Measurements from ENCODE around the gene PIAS4. TPM values are rescaled to one million over a fixed set of nuclear protein-coding genes. Genes with fewer than 3 reads are reported as not detected.
A peak's percentile ranks its signal among the peaks of the same experiment; 100 is the strongest.

Gene PIAS4
- total RNA-seq, 2 experiments from 2014 or later = 33.3 to 40.4 TPM

- Mint-ChIP-seq H3K4me3 (no peak overlapping the region), H3K4me1 (peaks cover 14% of the 10 kb centered on the region), H3K27me3 (no peaks in the 10 kb centered on the region), H3K9me3 (no peaks in the 10 kb centered on the region), H3K36me3 (ENCODE audit: low read depth) (peaks cover 20% of the 10 kb centered on the region), H3K27ac (no peak overlapping the region)
- POLR2A ChIA-PET = no interaction called here
- CTCF ChIA-PET = no interaction called here
- DNase-seq = no peak
Measured at GRCh38 chr19:4046946-4047683, 39.6 kb downstream of the PIAS4 start.

GRCh38 chr19:4049432-4049831 lies 41.9 kb downstream of the PIAS4 start:
- POLR2A ChIA-PET = no interaction called here

GRCh38 chr19:4051175-4052101 lies 43.9 kb downstream of the PIAS4 start:
- ChIA-PET CTCF (no interaction called here), POLR2A (no interaction called here)
- Mint-ChIP-seq H3K4me3 (no peak overlapping the region), H3K4me1 (peaks cover 28% of the 10 kb centered on the region), H3K27me3 (no peaks in the 10 kb centered on the region), H3K9me3 (no peaks in the 10 kb centered on the region), H3K27ac (peak overlapping the region; percentile 43), H3K36me3 (ENCODE audit: low read depth) (peaks cover 45% of the 10 kb centered on the region)
- DNase-seq = no peak

More at GRCh38 chr19:4049432-4049831, 41.9 kb downstream of the PIAS4 start:
- Mint-ChIP-seq H3K27me3 (no peaks in the 10 kb centered on the region), H3K36me3 (ENCODE audit: low read depth) (peaks cover 34% of the 10 kb centered on the region), H3K9me3 (no peaks in the 10 kb centered on the region), H3K4me1 (peaks cover 24% of the 10 kb centered on the region), H3K27ac (peak overlapping the region; percentile 69), H3K4me3 (no peak overlapping the region)
- CTCF ChIA-PET = interaction anchor here (0.7 kb wide), 1 partner anchor 9 kb away, joined by 3 read pairs; no protein-coding TSS in a partner anchor
- no peak for DNase-seq

GRCh38 chr19:4052114-4052992 lies 44.8 kb downstream of the PIAS4 start:
- H3K27ac Mint-ChIP-seq = no peak overlapping the region
- DNase-seq = no peak
- POLR2A ChIA-PET = no interaction called here
- H3K9me3 Mint-ChIP-seq = no peaks in the 10 kb centered on the region
- no peaks in the 10 kb centered on the region for H3K27me3 Mint-ChIP-seq
- H3K36me3 Mint-ChIP-seq (ENCODE audit: low read depth) = peaks cover 48% of the 10 kb centered on the region
- no peak overlapping the region for H3K4me3 Mint-ChIP-seq
- peaks cover 27% of the 10 kb centered on the region for H3K4me1 Mint-ChIP-seq
- CTCF ChIA-PET = no interaction called here

- CTCF ChIA-PET = no interaction called here
- H3K4me3 Mint-ChIP-seq = no peak overlapping the region
- no peak overlapping the region for H3K27ac Mint-ChIP-seq
- no peaks in the 10 kb centered on the region for H3K9me3 Mint-ChIP-seq
- H3K27me3 Mint-ChIP-seq = no peaks in the 10 kb centered on the region
- peaks cover 30% of the 10 kb centered on the region for H3K4me1 Mint-ChIP-seq
- POLR2A ChIA-PET = no interaction called here
- H3K36me3 Mint-ChIP-seq (ENCODE audit: low read depth) = peaks cover 52% of the 10 kb centered on the region
- DNase-seq = no peak
Measured at GRCh38 chr19:4052993-4053422, 45.5 kb downstream of the PIAS4 start.

- Mint-ChIP-seq H3K27ac (no peak overlapping the region), H3K9me3 (no peaks in the 10 kb centered on the region), H3K36me3 (ENCODE audit: low read depth) (peaks cover 52% of the 10 kb centered on the region), H3K27me3 (no peaks in the 10 kb centered on the region), H3K4me1 (peaks cover 30% of the 10 kb centered on the region), H3K4me3 (no peak overlapping the region)
- no peak for DNase-seq
- ChIA-PET CTCF (no interaction called here), POLR2A (no interaction called here)
Measured at GRCh38 chr19:4053423-4054324, 46.1 kb downstream of the PIAS4 start.

- ChIA-PET CTCF (no interaction called here), POLR2A (no interaction called here)
- no peak overlapping the region for H3K4me3 Mint-ChIP-seq
- no peaks in the 10 kb centered on the region for H3K9me3 Mint-ChIP-seq
- peaks cover 50% of the 10 kb centered on the region for H3K36me3 Mint-ChIP-seq (ENCODE audit: low read depth)
- H3K27me3 Mint-ChIP-seq = no peaks in the 10 kb centered on the region
- H3K4me1 Mint-ChIP-seq = peaks cover 29% of the 10 kb centered on the region
- no peak for DNase-seq
- H3K27ac Mint-ChIP-seq = no peak overlapping the region
Measured at GRCh38 chr19:4054441-4055208, 47.1 kb downstream of the PIAS4 start.

- CTCF ChIA-PET = no interaction called here
- Mint-ChIP-seq H3K4me1 (peaks cover 28% of the 10 kb centered on the region), H3K27ac (no peak overlapping the region), H3K27me3 (no peaks in the 10 kb centered on the region), H3K9me3 (no peaks in the 10 kb centered on the region), H3K4me3 (no peak overlapping the region), H3K36me3 (ENCODE audit: low read depth) (peaks cover 48% of the 10 kb centered on the region)
- POLR2A ChIA-PET = interaction anchor here (0.5 kb wide), 1 partner anchor 91 kb away, joined by 4 read pairs; no protein-coding TSS in a partner anchor
- DNase-seq = no peak
Measured at GRCh38 chr19:4055209-4055552, 47.6 kb downstream of the PIAS4 start.

- ChIA-PET POLR2A (no interaction called here), CTCF (interaction anchor here (0.5 to 2.2 kb wide), 4 partner anchors 10 to 136 kb away, joined by 3 to 5 read pairs (median 4); no protein-coding TSS in a partner anchor)
- no peak for DNase-seq
- Mint-ChIP-seq H3K36me3 (ENCODE audit: low read depth) (peaks cover 31% of the 10 kb centered on the region), H3K27ac (no peak overlapping the region), H3K9me3 (no peaks in the 10 kb centered on the region), H3K27me3 (no peaks in the 10 kb centered on the region), H3K4me3 (no peak overlapping the region), H3K4me1 (peaks cover 19% of the 10 kb centered on the region)
Measured at GRCh38 chr19:4057931-4058692, 50.6 kb downstream of the PIAS4 start.

- peaks cover 27% of the 10 kb centered on the region for H3K36me3 Mint-ChIP-seq (ENCODE audit: low read depth)
- H3K9me3 Mint-ChIP-seq = no peaks in the 10 kb centered on the region
- CTCF ChIA-PET = interaction anchor here (0.6 to 2.2 kb wide), 2 partner anchors 10 to 81 kb away, joined by 5 read pairs; no protein-coding TSS in a partner anchor
- peak overlapping the region; percentile 31 for H3K27ac Mint-ChIP-seq
- H3K27me3 Mint-ChIP-seq = no peaks in the 10 kb centered on the region
- H3K4me1 Mint-ChIP-seq = peaks cover 16% of the 10 kb centered on the region
- POLR2A ChIA-PET = no interaction called here
- no peak for DNase-seq
- no peak overlapping the region for H3K4me3 Mint-ChIP-seq
Measured at GRCh38 chr19:4058693-4059452, 51.3 kb downstream of the PIAS4 start.
